Transverse colon (tissue), 4 donors: ENCODE data around the gene SNX18.

Source experiments
- EP300 ChIP-seq: sonication (generic); formaldehyde crosslinking; IDR thresholded peaks from one replicate; pipeline ENCODE4 v1.6.1; 2017; ENCODE audit warnings: antibody characterized with exemption, low read depth
- POLR2A ChIP-seq: fragments of 450-650 bp; IDR thresholded peaks from one replicate; pipeline ENCODE4 v1.6.1; 2016; ENCODE audit warnings: antibody characterized with exemption, mild to moderate bottlenecking, moderate library complexity
- POLR2AphosphoS5 ChIP-seq, 3 donors: sonication (generic); formaldehyde crosslinking; IDR thresholded peaks; one replicate each; pipeline ENCODE4 v1.6.1; 2016; ENCODE audit warnings: antibody characterized with exemption in 3 of 3
- TF ChIP-seq, protein P1 (sequence below), 5 experiments: fragments of 200-600 bp in 3 of 5; fragments of 450-650 bp in 2 of 5; sonication (generic) in 3 of 5; IDR thresholded peaks; 1 replicate in 2 of 5; 2 replicates in 3 of 5; pipeline ENCODE4 v1.5.1; 2016 to 2017; ENCODE audit warnings: antibody characterized with exemption in 5 of 5, inconsistent platforms in 3 of 5, mild to moderate bottlenecking in 2 of 5, moderate library complexity in 1 of 5

GRCh38 chr5:54581831-54582548 lies 64.4 kb downstream of the SNX18 start:
- TF ChIP-seq, protein P1, sequence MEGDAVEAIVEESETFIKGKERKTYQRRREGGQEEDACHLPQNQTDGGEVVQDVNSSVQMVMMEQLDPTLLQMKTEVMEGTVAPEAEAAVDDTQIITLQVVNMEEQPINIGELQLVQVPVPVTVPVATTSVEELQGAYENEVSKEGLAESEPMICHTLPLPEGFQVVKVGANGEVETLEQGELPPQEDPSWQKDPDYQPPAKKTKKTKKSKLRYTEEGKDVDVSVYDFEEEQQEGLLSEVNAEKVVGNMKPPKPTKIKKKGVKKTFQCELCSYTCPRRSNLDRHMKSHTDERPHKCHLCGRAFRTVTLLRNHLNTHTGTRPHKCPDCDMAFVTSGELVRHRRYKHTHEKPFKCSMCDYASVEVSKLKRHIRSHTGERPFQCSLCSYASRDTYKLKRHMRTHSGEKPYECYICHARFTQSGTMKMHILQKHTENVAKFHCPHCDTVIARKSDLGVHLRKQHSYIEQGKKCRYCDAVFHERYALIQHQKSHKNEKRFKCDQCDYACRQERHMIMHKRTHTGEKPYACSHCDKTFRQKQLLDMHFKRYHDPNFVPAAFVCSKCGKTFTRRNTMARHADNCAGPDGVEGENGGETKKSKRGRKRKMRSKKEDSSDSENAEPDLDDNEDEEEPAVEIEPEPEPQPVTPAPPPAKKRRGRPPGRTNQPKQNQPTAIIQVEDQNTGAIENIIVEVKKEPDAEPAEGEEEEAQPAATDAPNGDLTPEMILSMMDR (IDR thresholded peaks at IDR 0.05), result no peak
- TF ChIP-seq POLR2A (no peak), EP300 (no peak), POLR2AphosphoS5 (IDR thresholded peaks at IDR 0.05) (peak in 1 of 3 donors; percentile 52)
